Right lung (tissue), 5 donors: ENCODE data around the gene MMP14. TPM values are rescaled to one million over a fixed set of nuclear protein-coding genes. Genes with fewer than 3 reads are reported as not detected.

Experiments used
- DNase-seq, 2 donors: peaks; one replicate each; pipeline ENCODE4 v3.0.0-alpha.2; 2013
- polyA plus RNA-seq, 5 donors: library from polyadenylated mRNA; unstranded; fragments of 120-200 nt; gene quantifications; one replicate each; pipeline versions ENCODE4 v1.2.1 to v1.2.3, GENCODE V29; 2013; ENCODE audit warnings: inconsistent platforms in 1 of 5, low replicate concordance in 1 of 5; ENCODE audit not compliant: insufficient read length in 5 of 5, insufficient read depth in 1 of 5

MMP14 gene
- polyA plus RNA-seq, 5 donors: 165 to 216 (median 186) TPM

DNA sequence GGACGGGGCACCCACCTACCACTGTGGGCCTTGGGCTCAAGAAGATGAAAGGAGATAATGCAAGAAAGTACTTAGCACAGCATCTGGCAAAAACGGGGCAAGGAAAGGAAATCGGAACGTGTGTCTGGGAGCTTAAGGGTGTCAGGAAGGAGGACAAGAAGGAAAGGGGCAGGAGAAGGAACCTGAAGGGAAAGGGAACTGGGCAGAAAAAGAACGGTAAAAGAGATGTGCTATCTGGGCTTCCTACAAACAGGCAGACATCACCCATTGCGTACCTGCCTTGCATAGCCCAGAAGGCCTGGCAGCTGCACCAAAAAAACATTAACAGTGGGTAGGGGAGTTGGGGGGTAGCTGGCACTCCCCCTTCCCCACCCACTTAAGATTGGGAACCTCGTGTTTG lies 45.7 kb downstream of the MMP14 start:
- no peak for DNase-seq

DNA sequence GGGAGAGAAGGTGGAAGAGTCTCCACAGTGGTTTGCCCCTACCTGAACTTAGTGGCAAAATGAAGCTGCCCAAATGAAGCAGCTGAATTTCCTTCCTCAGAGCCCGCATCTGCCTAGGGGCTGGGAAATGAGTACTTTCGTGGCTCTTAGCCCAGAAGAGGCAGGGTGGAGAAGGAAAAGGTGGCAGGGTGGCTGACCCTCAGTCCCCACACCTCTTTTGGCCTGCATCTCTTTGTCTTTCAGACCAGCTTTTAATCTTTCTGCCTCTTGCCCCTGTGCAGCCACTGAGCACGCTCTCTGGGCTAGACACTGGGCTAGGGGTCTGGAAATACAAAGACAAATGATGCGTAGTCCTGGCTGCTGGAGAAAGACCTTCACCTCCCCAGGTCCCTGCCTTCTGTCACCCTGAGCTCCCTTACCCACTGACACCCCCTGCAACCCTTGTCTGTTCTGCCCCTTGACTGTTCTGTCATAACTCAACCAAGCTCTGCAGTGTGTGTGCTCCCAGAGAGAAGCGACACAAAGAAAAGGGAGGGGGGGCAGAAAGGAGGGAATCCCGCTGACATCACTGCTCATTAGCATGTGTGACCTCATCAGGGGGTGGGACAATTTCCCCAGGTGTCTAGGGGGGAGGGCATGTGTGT lies 46.3 kb downstream of the MMP14 start:
- DNase-seq: no peak

DNA sequence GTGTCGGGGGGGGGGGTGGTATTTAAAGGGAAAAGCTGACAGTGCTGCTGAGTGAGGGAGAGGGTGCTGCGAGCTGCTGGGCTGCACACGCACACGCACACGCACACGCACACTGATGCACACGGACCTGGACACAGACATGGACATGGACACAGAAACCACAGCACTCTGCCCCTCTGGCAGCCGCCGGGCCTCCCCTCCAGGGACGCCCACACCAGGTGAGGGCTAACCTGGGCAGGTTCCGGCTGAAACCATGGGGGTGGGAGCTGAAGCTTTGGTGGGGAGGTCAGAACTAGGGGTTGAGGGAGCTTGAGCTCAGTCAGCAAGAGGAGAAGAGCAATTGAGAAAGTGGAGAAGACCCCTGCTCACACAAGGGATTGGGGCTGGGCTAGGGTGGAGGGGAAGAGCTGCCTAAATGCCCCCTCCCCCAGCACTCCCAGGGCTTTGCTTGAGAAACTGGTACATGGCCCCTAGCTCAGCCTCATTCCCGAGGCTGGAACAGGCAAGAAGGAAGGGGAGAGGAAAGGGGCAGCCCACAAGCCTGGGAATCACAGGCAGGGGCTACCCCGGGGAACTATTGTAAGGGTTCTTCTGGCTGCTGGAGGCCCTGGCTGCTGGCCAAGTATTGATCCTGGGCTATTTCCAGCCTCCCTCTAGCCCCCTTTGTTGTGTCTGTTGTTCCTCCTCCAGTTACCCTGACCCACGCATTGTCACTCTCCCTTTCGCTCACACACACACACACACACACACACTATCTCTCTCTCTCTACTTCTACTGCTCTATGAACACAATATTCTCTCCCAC lies 47.0 kb downstream of the MMP14 start, which contains the start of gene REM2:
TSS of gene REM2 (plus strand) at position 50 of the 804 bp plus-strand sequence. CDS start at position 116, 66 bp downstream.
- no peak for DNase-seq

DNA sequence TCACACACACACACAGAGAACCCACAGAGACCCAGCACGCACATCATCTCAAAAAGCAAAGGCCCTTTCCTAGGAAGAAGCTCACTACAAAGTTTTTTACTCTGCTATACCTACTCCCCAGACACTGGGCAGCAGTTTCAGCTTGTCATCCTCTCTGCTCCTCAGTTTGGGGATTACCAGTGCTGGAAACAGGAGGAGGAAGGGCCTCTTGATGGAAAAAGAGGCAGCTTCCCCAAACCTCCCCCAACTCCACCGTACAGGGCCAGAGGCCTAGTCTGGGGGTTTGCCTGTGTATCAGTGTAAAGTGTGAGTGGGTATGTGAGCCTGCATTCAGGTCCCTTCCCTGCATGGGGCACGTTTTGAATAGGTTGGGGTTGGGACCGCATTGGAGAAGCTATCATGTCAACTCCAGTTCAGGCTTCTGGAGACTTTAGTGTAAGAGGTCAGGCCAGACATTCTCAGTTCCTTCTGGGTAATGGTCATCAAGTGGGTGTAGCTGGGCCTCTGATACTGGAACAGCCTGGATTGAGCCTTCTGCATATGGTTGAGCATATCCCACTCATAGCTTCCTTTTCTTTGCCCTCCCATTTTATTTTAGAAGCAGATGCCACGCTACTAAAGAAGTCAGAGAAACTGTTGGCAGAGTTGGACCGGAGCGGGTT lies 47.8 kb downstream of the MMP14 start:
- DNase-seq: no peak

DNA sequence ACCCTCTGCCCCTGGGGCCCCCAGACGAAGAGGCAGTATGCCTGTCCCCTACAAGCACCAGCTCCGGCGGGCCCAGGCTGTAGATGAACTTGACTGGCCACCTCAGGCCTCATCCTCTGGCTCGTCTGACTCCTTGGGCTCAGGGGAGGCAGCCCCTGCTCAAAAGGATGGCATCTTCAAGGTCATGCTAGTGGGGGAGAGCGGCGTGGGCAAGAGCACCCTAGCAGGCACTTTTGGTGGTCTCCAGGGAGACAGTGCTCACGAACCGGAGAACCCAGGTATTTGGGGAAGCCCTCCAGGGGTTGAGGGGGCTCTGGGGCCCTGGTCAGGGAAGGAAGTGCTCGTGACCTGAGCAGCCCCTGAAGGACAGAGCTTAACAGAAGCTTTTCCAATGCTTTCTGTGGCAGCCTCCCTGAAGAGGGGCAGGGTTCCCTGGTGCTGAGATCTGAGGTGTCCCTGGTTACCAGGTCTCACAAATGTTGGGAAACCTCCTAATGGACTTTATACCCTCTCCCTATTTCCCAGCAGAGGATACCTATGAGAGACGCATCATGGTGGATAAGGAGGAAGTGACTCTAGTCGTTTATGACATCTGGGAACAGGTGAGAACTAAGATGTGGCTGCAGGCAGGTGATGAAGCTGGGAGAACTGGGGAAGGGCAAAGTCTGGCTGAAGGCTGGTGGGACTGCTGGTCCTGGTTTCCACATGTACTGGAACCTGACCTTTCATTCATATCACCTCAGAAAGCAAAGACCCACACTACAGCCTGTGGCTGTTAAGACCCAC lies 48.5 kb downstream of the MMP14 start:
- no peak for DNase-seq

DNA sequence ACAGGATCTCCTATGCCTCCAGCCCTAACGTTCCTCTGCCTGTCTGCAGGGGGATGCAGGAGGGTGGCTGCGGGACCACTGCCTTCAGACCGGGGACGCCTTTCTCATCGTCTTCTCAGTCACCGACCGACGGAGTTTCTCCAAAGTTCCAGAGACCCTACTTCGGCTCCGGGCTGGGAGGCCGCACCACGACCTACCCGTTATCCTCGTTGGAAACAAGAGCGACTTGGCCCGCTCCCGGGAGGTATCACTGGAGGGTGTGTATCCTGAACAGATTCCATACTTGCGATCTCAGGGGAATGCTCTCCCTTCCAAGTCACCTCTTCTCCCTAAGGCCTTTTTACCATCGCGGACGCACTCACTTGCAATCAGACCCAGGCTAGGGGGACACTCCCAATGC lies 49.6 kb downstream of the MMP14 start:
- DNase-seq: no peak

DNA sequence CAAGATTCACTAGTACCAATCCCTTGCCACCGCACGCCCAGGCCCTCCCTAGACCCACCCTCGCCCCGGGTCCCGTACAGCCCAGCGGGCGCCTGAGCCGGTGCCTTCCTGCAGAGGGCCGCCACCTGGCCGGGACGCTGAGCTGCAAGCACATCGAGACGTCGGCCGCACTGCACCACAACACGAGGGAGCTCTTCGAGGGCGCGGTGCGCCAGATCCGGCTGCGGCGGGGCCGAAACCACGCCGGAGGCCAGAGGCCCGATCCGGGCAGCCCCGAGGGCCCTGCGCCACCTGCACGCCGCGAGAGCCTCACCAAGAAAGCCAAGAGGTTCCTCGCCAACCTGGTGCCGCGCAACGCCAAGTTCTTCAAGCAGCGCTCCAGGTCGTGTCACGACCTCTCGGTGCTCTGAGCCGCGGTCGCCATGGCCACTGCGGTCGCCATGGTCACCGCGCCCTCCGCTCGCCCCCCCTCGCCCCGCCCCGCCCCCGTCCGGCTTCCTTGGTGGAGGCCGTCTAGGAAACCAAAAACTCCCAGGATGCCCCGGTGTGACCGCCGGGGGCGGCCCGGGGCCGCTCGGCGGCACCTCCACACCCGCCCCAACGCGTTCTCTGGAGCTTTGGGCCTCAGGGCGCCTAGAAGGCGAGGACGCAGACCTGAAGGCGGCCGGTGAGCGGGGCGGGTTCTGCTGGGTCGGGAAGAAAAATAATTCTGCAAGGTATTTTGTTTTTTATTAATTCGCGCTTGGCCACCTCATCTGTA lies 50.3 kb downstream of the MMP14 start:
- DNase-seq: peak; percentile 48 to 68

DNA sequence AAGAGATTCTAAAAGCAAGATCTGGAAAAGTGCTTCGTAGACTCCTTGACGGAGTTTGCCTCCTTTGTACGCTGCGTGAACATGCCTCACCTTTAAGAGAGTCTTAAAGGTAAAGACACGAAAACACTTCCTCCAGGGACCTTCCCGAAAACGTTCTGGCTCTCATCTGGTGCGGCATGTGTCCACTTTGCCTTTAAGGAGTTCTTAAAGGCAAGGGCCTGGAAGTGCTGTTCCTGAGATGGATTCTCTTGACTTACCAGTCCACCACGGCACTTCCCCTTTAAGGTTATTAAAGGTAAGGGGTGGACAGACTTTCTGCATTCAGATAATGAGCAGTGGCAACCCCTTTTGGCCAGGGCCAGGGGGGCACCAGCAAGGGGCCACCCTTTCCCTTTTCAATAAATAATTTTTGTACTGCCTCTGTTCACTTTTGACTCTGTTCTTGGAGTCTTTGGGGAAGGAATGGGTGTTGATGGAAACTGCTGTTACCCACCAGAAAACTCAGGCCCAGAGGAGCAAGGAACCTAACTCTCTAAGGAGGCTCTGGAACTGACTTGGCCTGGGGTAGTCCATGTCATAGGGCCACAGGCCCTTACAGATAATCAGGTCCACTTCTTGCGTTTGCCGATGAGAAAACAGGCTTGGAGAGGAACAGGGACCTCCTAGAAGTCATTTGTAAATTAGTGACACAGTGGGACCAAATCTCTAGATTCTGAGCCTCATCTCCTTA lies 51.0 kb downstream of the MMP14 start:
- peak; percentile 61 to 70 for DNase-seq

DNA sequence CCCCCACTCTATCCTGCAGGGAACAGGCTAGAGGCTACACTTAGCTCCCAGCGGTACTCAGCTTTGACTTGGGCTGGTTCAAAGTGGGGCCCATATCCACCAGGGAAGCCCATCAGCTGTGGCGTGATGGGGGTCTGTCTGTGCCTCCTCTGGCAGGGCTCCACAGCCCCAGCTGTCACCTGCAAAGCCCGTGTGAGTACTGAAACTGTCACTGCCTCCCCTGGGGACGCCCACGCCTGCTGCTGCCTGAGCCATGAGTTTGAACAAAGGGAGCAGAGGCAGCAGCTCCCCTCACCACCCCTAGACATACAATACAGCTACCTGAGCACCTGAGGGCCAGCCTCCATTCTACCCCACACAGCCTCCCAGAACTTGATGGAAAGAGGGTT lies 51.6 kb downstream of the MMP14 start:
- DNase-seq: no peak

DNA sequence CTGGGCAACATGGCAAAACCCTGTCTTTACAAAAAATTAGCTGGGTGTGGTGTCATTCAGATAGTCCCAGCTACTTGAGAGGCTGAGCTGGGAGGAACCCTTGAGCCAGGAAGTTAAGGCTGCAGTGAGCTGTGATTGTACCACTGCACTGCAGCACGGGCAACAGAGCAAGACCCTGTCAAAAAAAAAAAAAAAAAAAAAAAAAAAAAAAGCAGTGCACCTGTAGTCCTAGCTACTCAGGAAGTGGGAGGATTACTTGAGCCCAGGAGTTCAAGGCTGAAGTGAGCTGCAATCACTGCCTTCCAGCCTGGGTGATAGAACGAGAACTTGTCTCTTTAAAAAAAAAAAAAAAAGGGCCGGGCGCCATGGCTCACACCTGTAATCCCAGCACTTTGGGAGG lies 52.3 kb downstream of the MMP14 start:
- no peak for DNase-seq

DNA sequence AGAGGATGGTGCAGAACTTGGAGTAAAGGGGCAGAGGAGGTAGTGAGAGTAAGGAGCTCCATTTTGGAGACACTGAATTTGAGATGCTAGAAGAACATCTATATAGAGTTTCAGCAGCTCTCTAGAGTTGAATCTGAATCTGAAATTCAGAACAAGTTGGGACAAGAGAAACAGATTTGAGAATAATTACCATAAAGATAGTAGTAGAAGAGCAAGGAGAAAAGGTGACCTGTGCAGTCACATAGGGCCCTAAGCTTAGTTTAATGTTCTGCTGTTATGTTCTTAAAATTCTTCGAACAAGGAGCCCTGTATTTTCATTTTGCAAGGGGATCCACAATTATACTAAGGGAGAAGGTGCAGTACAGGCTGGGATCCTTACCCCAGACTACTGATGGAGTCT lies 54.0 kb downstream of the MMP14 start:
- DNase-seq: no peak

DNA sequence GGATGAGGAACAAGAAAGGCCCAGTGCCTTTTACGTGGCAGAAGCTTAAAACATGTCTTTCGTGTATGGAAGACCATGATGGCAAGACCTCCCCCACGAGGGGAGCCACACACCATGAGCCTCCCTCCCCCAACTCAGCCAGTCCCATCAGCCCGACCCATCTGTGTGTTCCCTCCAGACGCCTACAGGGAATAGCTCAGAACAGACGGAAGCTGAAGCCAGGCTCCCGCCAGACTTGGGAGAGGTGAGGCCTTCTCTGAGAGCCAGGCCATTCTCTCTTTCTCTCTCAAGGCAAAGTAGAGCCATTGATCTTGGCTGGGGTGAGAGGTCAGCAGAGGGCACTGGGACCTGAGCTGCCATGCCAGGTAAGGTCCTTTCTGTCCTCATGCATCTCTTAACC lies 56.1 kb downstream of the MMP14 start:
- DNase-seq: no peak

DNA sequence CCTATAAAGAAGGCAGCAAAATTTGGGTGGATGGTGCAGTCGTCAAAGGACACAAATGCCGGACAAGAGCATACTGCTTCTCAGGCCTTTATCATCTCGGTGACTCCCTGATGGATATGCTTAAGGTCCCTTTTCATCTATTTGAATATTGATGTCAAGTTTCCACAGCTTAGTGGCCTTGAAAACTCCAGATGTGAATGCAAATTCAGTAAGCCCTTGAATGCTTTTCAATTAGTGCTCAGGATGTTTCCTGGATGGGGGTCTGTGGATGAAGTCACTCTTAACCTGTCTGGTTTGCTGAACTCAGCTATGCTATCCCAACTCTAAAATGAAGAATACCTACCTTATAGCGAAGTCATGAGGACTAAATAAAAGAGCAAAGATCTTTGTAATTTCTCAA lies 57.3 kb downstream of the MMP14 start:
- no peak for DNase-seq

DNA sequence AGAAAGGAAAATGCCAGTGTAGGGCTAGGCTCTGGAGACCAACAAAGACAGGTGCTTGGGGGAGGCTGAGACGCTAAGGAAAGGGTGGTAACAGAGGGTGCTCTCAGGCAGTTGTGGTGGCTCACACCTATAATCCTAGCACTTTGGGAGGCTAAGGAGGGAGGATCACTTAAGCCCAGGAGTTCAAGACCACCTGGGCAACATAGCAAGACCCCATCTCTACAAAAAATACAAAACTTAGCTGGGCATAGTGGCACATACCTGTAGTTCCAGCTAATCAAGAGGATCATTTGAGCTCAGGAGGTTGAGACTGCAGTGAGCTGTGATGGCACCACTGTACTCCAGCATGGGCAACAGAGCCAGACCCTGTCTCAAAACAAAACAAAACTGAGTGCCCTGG lies 59.0 kb downstream of the MMP14 start:
- DNase-seq: no peak

DNA sequence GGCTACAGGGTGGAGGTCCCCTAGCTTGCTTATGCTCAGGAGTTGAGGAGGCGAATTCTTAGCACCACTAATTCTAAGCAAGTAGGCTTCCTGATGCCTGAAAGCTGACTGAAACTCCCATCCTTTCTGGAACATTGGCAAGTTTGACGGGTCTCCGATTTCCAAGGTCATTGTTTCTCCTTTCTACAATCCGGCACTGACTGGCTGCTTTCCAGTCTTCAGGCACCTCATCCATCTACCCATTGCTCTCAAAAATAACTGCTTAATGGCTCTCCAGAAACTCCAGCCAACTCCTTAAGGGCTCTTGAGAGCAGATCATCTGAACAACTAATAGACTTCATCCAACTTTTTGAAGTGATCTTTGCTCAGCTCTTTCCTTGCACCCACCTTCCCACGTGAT lies 60.0 kb downstream of the MMP14 start:
- DNase-seq: no peak

DNA sequence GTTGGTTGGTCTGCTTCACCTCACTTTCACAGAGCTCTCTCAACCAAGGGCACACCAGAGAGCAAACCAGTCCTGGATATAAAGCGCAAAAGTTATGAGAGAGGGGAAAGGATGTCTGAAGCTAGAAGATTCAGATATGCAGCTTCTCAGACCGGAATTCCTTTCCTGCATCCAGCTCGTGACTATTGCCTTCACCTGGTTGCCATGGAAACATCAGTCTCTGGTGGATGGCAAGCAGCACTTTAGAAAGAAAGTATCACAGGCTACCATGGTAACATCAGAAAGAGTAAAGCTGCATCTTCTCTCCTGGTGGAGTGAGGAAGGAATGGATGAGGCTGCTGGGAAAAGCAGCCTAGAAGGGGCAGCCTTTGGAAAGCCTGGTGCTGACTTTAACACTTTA lies 60.4 kb downstream of the MMP14 start:
- DNase-seq: no peak

DNA sequence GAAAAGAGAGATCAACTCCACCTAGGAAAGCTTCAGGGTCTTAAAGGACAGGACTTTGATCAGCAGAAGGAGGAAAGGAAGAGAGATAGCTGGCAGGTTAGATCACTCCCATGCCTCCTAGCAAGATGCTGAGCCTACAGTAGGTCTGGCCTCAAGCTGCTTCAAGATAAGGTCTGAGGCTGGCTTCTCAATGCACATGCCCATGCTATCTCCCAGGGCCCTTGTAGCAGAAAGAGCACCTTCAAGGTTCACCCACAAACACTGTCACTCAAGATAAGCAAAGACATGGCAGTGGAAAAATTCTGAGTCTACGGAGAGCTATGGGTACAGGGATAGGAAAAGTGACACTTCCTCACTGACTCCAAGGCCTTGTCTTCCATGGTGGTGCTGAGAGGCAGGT lies 61.0 kb downstream of the MMP14 start:
- no peak for DNase-seq
